H1 (cell line): Measurements from ENCODE around the gene SLC27A1. TPM values are rescaled to one million over a fixed set of nuclear protein-coding genes. Genes with fewer than 3 reads are reported as not detected.

Source experiments
- CTCF ChIA-PET: fragments of 300-600 bp; sonication (Branson Sonifier 250); formaldehyde crosslinking; loops from one replicate; lab custom pipeline; 2021; ENCODE audit not compliant: partially characterized antibody; lab: Charles Lee
- POLR2A ChIA-PET: fragments of 300-600 bp; sonication (Branson Sonifier 250); formaldehyde crosslinking; loops from one replicate; lab custom pipeline; 2021; ENCODE audit warnings: inconsistent platforms; ENCODE audit not compliant: partially characterized antibody; lab: Charles Lee
- DNase-seq, 2 experiments: peaks; one replicate each; pipeline versions ENCODE4 v3.0.0 to v3.0.0-alpha.2; 2010 to 2022; ENCODE audit warnings: low spot score in 2 of 2, low read depth in 1 of 2, mixed read lengths in 1 of 2
- FAIRE-seq: peaks from 2 replicates; lab custom pipeline; 2011; peaks lifted over from hg19 to GRCh38; lab: Jason Lieb, UNC
- H2AFZ ChIP-seq: 2 replicates; pipeline ENCODE4 v1.8.1; 2012; ENCODE audit warnings: low read length, inconsistent platforms
- H2AK5ac ChIP-seq: 2 replicates; pipeline ENCODE4 v1.6.1; 2013; ENCODE audit warnings: low read depth, low read length
- H2BK120ac ChIP-seq: replicated peaks from 2 replicates; pipeline ENCODE3; 2013; ENCODE audit warnings: low read depth, low read length, inconsistent platforms
- H2BK12ac ChIP-seq: 2 replicates; pipeline ENCODE4 v1.6.1; 2013; ENCODE audit warnings: low read depth, low read length
- H2BK15ac ChIP-seq: 2 replicates; pipeline ENCODE4 v1.6.1; 2013; ENCODE audit warnings: low read length
- H2BK20ac ChIP-seq: 2 replicates; pipeline ENCODE4 v1.6.1; 2013; ENCODE audit warnings: low read length
- H2BK5ac ChIP-seq: 2 replicates; pipeline ENCODE4 v1.6.1; 2013; ENCODE audit warnings: low read depth, low read length
- H3K14ac ChIP-seq: 2 replicates; pipeline ENCODE4 v1.6.1; 2013; ENCODE audit warnings: inconsistent platforms; ENCODE audit not compliant: insufficient read length
- H3K18ac ChIP-seq: 2 replicates; pipeline ENCODE4 v1.6.1; 2013; ENCODE audit warnings: low read length; ENCODE audit errors: extremely low read depth
- H3K23ac ChIP-seq: 2 replicates; pipeline ENCODE4 v1.6.1; 2013; ENCODE audit warnings: inconsistent platforms; ENCODE audit not compliant: insufficient read length
- H3K23me2 ChIP-seq: 2 replicates; pipeline ENCODE4 v1.6.1; 2013; ENCODE audit warnings: low read depth, low read length
- H3K27ac ChIP-seq: 2 replicates; pipeline ENCODE4 v1.6.1; 2011; ENCODE audit warnings: low read depth, low read length, inconsistent platforms
- H3K27me3 ChIP-seq, 4 experiments: replicated peaks in 1 of 4; 1 replicate in 1 of 4; 2 replicates in 3 of 4; pipeline versions ENCODE4 v1.6.1 to v1.8.1; 2011 to 2013; ENCODE audit warnings: low read length in 3 of 4, mild to moderate bottlenecking in 3 of 4, inconsistent platforms in 2 of 4, mixed read lengths in 2 of 4, moderate library complexity in 1 of 4; ENCODE audit not compliant: control insufficient read depth in 3 of 4, insufficient read depth in 3 of 4; ENCODE audit errors: extremely low read depth in 1 of 4
- H3K36me3 ChIP-seq, 4 experiments: 2 replicates each; pipeline versions ENCODE4 v1.6.1 to v1.8.1; 2011 to 2013; ENCODE audit warnings: mild to moderate bottlenecking in 4 of 4, low read length in 3 of 4, moderate library complexity in 2 of 4, control low read depth in 1 of 4, inconsistent platforms in 1 of 4; ENCODE audit not compliant: insufficient read depth in 4 of 4, control insufficient read depth in 2 of 4
- H3K4ac ChIP-seq: replicated peaks from 2 replicates; pipeline ENCODE3; 2013; ENCODE audit warnings: low read length, low read depth, mixed read lengths, inconsistent platforms; ENCODE audit not compliant: insufficient read length
- H3K4me1 ChIP-seq, 4 experiments: replicated peaks in 1 of 4; 1 replicate in 1 of 4; 2 replicates in 3 of 4; pipeline versions ENCODE4 v1.6.1 to v1.8.1; 2011 to 2013; ENCODE audit warnings: low read length in 3 of 4, inconsistent platforms in 2 of 4, mixed read lengths in 1 of 4; ENCODE audit not compliant: insufficient read depth in 4 of 4, control insufficient read depth in 3 of 4
- H3K4me2 ChIP-seq, 2 experiments: 2 replicates each; pipeline versions ENCODE4 v1.6.1 to v1.8.1; 2011 to 2013; ENCODE audit warnings: low read depth in 2 of 2, low read length in 2 of 2, control low read depth in 1 of 2, inconsistent platforms in 1 of 2, mild to moderate bottlenecking in 1 of 2; ENCODE audit not compliant: insufficient read depth in 1 of 2
- H3K4me3 ChIP-seq, 4 experiments: fragments of 200-600, 300-600 bp in 1 of 4; sonication (generic), shearing (Covaris generic), sonication (Bioruptor Twin) in 1 of 4; 2 replicates each; pipeline versions ENCODE4 v1.5.1 to v1.8.1; 2011 to 2016; ENCODE audit warnings: low read length in 4 of 4, low read depth in 3 of 4, control low read depth in 2 of 4, inconsistent platforms in 2 of 4, mild to moderate bottlenecking in 2 of 4, mixed read lengths in 1 of 4, moderate library complexity in 1 of 4; ENCODE audit not compliant: insufficient read depth in 2 of 4; ENCODE audit errors: extremely low read depth in 1 of 4
- H3K56ac ChIP-seq: replicated peaks from 2 replicates; pipeline ENCODE3; 2013; ENCODE audit warnings: low read depth, mild to moderate bottlenecking, mixed read lengths, low read length, inconsistent platforms; ENCODE audit not compliant: insufficient read length
- H3K79me1 ChIP-seq: 2 replicates; pipeline ENCODE4 v1.6.1; 2013; ENCODE audit warnings: low read depth, low read length, control low read depth
- H3K79me2 ChIP-seq, 2 experiments: 2 replicates each; pipeline versions ENCODE4 v1.6.1 to v1.8.1; 2012 to 2013; ENCODE audit warnings: low read length in 2 of 2, mild to moderate bottlenecking in 2 of 2, inconsistent platforms in 1 of 2; ENCODE audit not compliant: insufficient read depth in 2 of 2, control insufficient read depth in 1 of 2
- H3K9ac ChIP-seq, 4 experiments: replicated peaks in 1 of 4; 1 replicate in 1 of 4; 2 replicates in 3 of 4; pipeline versions ENCODE4 v1.6.1 to v1.8.1; 2011 to 2013; ENCODE audit warnings: low read depth in 3 of 4, low read length in 3 of 4, control low read depth in 2 of 4, mild to moderate bottlenecking in 2 of 4, moderate library complexity in 2 of 4, inconsistent platforms in 1 of 4; ENCODE audit errors: extremely low read depth in 1 of 4
- H3K9me3 ChIP-seq, 2 experiments: 2 replicates each; pipeline versions ENCODE4 v1.6.1 to v1.8.1; 2012 to 2013; ENCODE audit warnings: mild to moderate bottlenecking in 2 of 2, moderate library complexity in 2 of 2, control low read depth in 1 of 2, inconsistent platforms in 1 of 2, low read depth in 1 of 2, low read length in 1 of 2, mixed read lengths in 1 of 2; ENCODE audit not compliant: insufficient read depth in 2 of 2
- H4K20me1 ChIP-seq, 2 experiments: replicated peaks in 1 of 2; 2 replicates each; pipeline versions ENCODE3 to v1.8.1; 2011 to 2013; ENCODE audit warnings: inconsistent platforms in 2 of 2, low read length in 2 of 2, mild to moderate bottlenecking in 1 of 2; ENCODE audit not compliant: insufficient read depth in 2 of 2, control insufficient read depth in 1 of 2
- H4K5ac ChIP-seq: 2 replicates; pipeline ENCODE4 v1.6.1; 2013; ENCODE audit warnings: low read length, low read depth, mixed read lengths, inconsistent platforms; ENCODE audit not compliant: insufficient read length
- H4K8ac ChIP-seq: 2 replicates; pipeline ENCODE4 v1.8.0; 2013; ENCODE audit warnings: mild to moderate bottlenecking, moderate library complexity, low read length, inconsistent platforms; ENCODE audit not compliant: insufficient read depth; ENCODE audit errors: extremely low read depth
- H4K91ac ChIP-seq: replicated peaks from 2 replicates; pipeline ENCODE3; 2013; ENCODE audit warnings: low read length, mixed read lengths, inconsistent platforms; ENCODE audit not compliant: insufficient read length
- KDM1A ChIP-seq: fragments of 200-600, 300-600 bp; sonication (generic); IDR thresholded peaks from 2 replicates; pipeline ENCODE4 v1.7.1; 2016; ENCODE audit warnings: mild to moderate bottlenecking, low read length, borderline replicate concordance
- RXRA ChIP-seq: IDR thresholded peaks from 2 replicates; pipeline ENCODE4 v1.6.1; 2011; ENCODE audit warnings: low read depth, mild to moderate bottlenecking, low read length, moderate library complexity; ENCODE audit not compliant: insufficient read depth
- TAF7 ChIP-seq: optimal IDR thresholded peaks from 2 replicates; pipeline ENCODE3; 2011; ENCODE audit warnings: low read depth, mild to moderate bottlenecking, inconsistent platforms, low read length, moderate library complexity, borderline replicate concordance
- WGBS, 2 experiments: shearing (Covaris generic) in 1 of 2; methylation state at CpG; one replicate each; pipeline versions ENCODE4 v1.1.6 to v1.1.7; 2013 to 2015; ENCODE audit warnings: low lambda C conversion rate in 2 of 2, mixed read lengths in 2 of 2, inconsistent platforms in 1 of 2, low coverage in 1 of 2, missing lambda C conversion rate in 1 of 2; ENCODE audit not compliant: insufficient replicate concordance in 2 of 2, insufficient coverage in 1 of 2, insufficient read length in 1 of 2; ENCODE audit errors: extremely low coverage in 1 of 2, missing lambda C conversion rate in 1 of 2; 5-methylcytosine and 5-hydroxymethylcytosine counted together
- polyA plus RNA-seq, 7 experiments: library from polyadenylated mRNA; depleted of rRNA in 3 of 7; stranded (reverse) in 5 of 7; unstranded in 2 of 7; fragments of >200 nt in 5 of 7; fragments of 200-250 nt in 2 of 7; gene quantifications; 1 replicate in 5 of 7; 2 replicates in 1 of 7; 4 replicates in 1 of 7; pipeline versions ENCODE4 v1.2.1 to v1.2.3, GENCODE V29; 2011 to 2013; ENCODE audit warnings: missing spikeins in 2 of 7, mixed read lengths in 2 of 7
- total RNA-seq: library from RNA; stranded (reverse); fragmentation: NEBNext Ultra II Directional; extraction: Animal tissue kit (Norgen Biotek cat#: 25700); gene quantifications from 2 replicates; pipeline ENCODE4 v1.2.1, GENCODE V29; 2021

The SLC27A1 gene
- total and polyA plus RNA-seq, 2 of the 8 experiments (the other 6 are each of a cell fraction or from before 2014, with no cell fraction given), result 7.5 to 9.1 TPM

GRCh38 chr19:17500447-17501198, 30.3 kb downstream of the SLC27A1 start:
- DNase-seq (no peak), FAIRE-seq (no peak)
- no peak overlapping the region for H4K5ac ChIP-seq
- peak overlapping the region; percentile 50; the same call in 1 of the 2 replicates for H2BK12ac ChIP-seq
- H3K9ac ChIP-seq, result no peak overlapping the region
- no peak overlapping the region for H2BK120ac ChIP-seq
- H3K23ac ChIP-seq, result no peak overlapping the region
- no peaks in the 10 kb centered on the region for H3K27me3 ChIP-seq
- peaks cover 0 to 8% (median 4%) of the 10 kb centered on the region in 4 experiments; a peak in 4 of 7 replicates for H3K4me1 ChIP-seq
- H2BK20ac ChIP-seq, result no peak overlapping the region
- H3K9me3 ChIP-seq, result no peaks in the 10 kb centered on the region
- ChIA-PET POLR2A (interaction anchor here (1.1 to 3.9 kb wide), 4 partner anchors 11 to 57 kb away, joined by 3 to 20 read pairs (median 3); partner anchors contain the start of gene PGLS), CTCF (interaction anchor here (0.9 to 8.6 kb wide), 8 partner anchors 10 to 107 kb away, joined by 3 to 130 read pairs (median 4); partner anchors contain the start of genes CCDC194 and PGLS)
- TF ChIP-seq TAF7, result no peak
- peak; percentile 71; the same call in 1 of the 2 replicates for TF ChIP-seq KDM1A
- TF ChIP-seq RXRA, result no peak
- no peak overlapping the region for H3K4me3 ChIP-seq
- no peak overlapping the region; the same call in 1 of the 2 replicates for H4K8ac ChIP-seq
- no peak overlapping the region for H3K27ac ChIP-seq
- no peaks in the 10 kb centered on the region for H3K79me1 ChIP-seq
- H4K20me1 ChIP-seq, result peaks cover 1 to 2% of the 10 kb centered on the region in 2 experiments
- H4K91ac ChIP-seq, result peak overlapping the region; percentile 12
- no peak overlapping the region for H2AFZ ChIP-seq
- H3K4ac ChIP-seq, result no peak overlapping the region
- H3K56ac ChIP-seq, result no peak overlapping the region
- H3K79me2 ChIP-seq, result no peaks in the 10 kb centered on the region
- no peaks in the 10 kb centered on the region for H3K36me3 ChIP-seq
- peaks cover 3% of the 10 kb centered on the region; the same call in 1 of the 2 replicates for H3K23me2 ChIP-seq
- 0 out of 2 replicates have a peak overlapping the region, but pooled peaks have one; percentile 48 for H2BK5ac ChIP-seq
- H3K18ac ChIP-seq, result no peak overlapping the region
- 92% methylated on average over 27 of the region's 27 CpGs; no CpG with 5 or more reads in 1 of the 2 experiments for WGBS, 2 experiments
- H2AK5ac ChIP-seq, result no peak overlapping the region
- H2BK15ac ChIP-seq, result peak overlapping the region; percentile 61; the same call in 1 of the 2 replicates
- no peak overlapping the region for H3K4me2 ChIP-seq
- H3K14ac ChIP-seq, result no peak overlapping the region
